Measurements from ENCODE around the gene CD38.
"Not testable (repeated sequence)": the region's sequence is repeated elsewhere in the genome, so short reads cannot be mapped to it uniquely, and the experiment has no call there.

The CD38 gene

DNA sequence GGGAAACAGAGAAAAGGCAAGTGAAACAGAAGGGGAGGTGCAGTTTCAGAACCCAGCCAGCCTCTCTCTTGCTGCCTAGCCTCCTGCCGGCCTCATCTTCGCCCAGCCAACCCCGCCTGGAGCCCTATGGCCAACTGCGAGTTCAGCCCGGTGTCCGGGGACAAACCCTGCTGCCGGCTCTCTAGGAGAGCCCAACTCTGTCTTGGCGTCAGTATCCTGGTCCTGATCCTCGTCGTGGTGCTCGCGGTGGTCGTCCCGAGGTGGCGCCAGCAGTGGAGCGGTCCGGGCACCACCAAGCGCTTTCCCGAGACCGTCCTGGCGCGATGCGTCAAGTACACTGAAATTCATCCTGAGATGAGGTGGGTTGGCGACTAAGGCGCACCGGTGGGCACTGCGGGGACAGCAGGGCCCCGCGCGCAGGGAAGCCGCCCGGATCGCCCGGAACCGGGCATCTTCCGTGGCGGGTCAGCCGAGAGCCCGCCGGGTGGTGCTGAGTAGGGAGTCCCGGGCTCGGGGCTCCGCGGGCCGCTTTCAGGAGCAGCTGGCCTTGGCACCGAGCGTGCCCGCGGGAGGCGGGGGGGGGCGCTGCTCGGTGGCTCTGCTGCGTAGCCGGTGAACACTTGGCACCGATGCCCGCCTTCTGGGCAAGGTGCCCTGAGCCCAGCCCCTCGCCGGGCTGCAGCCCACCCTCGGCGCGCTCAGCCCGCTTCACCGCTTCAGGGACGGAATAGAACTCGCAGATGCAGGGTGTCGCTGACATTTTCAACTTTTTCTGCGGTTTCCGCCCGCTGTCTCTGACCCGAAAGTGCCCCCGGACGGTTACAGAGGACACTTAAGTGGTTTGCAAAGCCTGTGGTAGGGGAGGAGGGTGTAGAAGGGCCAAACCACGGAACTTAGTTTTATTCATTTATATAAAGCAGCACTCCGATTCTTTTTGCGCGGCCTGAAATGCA, at the start of gene CD38:
TSS of gene CD38 (plus strand) at position 40 of the 953 bp plus-strand sequence. CDS start at position 127, 87 bp downstream.
- peak; percentile 60 for DNase-seq

DNA sequence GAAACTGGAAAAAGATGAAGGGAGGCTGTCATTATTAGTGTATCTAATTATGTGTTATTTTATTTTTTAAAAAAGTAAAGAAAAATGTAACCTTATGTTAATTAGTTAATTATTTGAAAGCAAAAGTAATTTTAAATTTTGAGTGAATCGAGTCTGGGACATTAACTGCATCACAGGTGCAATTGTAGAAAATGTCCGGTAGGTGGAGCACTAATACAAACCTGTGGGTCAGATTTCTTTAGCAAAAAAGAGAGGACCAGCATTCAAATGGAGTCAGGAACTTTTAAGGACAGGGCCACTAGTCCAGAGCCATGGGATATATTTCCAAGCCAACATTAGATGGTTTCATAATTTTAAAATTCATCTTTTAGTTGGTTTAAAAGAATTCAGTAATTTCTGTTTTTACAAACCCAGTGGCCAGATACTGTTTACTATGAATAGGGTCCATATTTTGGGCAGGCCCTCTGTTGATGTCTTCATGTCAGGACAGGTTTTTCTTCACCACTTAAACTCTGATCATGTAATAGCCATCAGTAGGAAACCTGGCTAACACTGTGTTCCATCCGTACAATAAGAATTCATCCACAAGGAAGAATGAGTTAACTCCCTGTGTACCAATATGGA, 48.1 kb upstream of the CD38 start:
- no peak for DNase-seq

DNA sequence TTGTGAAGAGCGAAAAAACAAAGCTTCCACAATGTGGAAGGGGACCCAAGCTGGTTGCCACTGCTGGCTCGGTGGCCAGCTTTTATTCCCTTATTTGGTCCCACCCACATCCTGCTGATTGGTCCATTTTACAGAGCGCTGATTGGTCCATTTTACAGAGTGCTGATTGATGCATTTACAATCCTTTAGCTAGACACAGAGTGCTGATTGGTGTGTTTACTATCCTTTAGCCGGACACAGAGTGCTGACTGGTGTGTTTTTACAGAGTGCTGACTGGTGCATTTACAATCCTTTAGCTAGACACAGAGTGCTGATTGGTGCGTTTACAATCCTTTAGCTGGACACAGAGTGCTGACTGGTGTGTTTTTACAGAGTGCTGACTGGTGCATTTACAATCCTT, 45.1 kb upstream of the CD38 start:
- not testable (repeated sequence) for DNase-seq

DNA sequence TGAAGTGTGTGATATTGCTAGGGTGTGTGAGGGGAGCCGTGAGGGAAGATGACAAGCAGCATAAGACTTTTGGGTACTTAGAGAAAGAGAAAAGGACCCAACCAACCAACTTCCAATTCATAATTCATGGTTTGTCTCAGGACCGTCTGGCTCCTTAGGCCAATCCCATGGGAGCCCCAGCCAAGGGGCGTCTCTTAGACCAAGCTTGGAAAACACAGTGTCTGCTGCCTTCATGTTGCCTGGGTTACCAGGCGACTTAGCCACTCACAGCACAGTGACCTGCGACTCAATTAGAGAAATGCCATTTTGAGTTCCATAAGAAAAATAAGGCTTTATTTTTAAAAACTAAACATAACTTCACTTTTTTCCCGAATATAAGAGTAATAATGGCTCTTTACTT, 42.6 kb upstream of the CD38 start:
- no peak for DNase-seq

DNA sequence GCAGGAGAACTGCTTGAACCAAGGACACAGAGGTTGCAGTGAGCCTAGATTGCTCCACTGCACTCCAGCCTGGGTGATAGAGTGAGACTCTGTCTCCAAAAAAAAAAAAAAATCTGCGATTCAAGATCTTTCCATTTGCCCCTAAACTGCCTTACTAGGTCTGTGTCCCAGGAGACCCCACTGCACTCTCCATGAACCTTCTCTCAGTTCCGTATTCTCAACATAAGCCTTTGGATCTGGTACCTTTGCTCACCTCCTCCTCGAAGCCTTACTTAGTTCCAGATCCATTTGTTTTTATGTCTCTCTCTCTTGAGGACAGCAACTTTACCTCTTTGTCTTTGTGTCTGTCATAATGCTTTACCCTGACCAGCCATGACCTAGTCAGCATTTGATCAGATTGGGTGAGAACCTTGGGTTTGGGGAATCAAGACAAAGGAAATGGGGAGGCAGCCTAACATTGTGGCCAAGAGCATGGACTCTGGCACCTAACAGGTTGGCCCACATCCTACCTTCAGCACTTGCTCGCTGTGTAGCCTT, 41.5 kb upstream of the CD38 start:
- DNase-seq: no peak

DNA sequence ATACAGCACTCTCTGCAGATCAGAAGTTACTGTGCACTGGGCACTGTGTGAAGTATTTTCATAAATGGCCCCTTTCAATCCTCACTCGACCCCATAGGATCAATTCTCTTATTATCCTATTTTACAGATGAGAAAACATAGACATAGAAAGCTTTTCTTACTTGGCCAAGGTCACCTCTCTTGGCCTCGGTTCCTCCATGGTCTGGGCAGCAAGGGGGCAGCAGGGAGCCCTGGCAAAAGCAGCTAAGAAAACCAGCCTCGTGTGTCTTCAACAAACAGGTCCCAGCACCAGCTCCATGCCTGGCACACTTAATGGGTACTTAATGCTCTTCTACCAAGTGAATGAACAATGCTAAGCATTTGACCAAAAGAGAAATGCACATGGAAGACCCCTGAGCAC, 40.9 kb upstream of the CD38 start:
- DNase-seq: no peak

DNA sequence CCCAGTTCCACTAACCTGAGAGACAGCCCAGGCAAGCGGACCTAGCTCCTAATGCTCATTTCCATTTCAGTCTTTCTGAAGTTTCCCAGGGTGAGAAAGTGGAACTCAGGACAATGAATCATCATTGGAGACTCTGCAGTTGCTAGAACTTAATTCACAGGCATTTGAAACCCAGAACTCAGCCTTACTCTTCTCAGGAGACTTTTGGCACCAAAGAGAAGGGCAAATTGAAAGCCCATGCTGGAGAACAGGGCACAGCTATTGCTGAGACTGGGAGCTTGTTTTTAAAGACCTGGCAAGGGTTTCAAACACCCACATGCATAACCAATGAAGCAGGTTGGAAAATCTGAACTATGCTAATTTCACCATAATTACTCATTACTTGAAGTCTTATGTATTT, 39.3 kb upstream of the CD38 start:
- no peak for DNase-seq

DNA sequence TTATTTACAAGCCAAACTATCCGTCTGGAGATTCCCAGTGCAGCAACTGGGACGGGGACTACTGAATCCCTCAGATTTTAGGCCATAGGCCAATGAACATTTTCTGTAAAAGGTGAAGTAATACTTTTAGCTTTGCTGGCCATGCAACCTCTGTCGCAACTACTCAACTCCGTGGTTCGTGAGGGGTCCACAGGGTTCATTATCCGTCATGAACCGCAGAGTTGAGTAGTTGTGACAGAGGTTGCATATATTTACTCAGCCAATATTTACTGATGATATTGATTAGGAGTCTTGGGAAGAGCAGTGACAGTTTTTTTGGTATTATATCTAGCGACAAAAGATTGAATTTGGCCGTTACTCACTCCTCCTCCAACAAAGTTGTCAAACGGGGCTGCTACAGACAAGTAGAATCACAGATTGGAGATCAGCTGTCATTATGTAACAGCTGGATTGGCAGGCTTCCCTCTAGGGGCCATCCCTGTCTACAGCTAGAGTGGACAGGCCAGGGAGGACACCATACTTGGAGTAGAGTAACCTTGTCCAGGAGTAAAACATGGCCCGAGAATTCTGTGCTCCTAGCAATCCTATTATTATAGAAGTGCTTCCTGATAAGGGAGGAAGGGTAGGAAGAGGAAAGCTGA, 37.2 kb upstream of the CD38 start:
- no peak for DNase-seq

DNA sequence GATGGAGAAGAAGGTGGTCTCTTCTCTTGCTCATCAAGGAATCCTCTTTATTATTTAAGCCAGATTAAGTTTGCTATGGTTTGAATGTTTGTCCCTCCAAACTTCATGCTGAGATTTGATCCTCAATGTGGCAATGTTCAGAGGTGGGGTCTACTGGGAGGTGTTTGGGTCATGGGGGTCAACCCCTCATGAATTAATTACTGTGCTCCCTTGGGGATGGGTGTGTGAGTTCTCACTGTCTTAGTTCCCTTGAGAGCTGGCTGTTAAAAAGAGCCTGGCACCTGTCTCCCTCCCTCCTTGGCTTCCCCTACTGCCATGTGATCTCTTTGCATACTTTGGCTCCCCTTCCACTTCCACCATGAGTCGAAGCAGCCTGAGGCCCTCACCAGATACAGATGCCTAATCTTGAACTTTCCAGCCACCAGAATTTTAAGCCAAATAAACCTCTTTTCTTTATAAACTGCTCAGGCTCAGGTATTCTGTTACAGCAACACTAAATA, 36.0 kb upstream of the CD38 start:
- no peak for DNase-seq

DNA sequence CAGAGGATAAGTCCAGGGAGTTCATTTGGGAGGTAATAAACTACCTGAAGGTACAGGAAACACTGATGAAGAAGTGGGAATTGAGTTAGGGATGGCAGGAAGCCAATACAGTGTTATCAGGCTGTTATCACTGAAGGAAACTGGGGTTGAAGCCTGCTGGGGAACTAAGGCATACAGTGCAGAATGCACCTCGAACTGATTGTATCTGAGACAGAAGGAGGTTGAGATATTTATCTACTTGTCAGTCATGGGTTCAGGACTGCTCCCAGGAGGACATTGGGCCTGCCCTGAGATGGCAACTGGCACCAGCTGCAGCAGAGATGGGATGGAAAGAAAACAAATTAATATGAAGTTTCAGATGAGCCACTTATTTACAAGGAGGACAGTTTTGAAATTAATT, 35.5 kb upstream of the CD38 start:
- DNase-seq: no peak

DNA sequence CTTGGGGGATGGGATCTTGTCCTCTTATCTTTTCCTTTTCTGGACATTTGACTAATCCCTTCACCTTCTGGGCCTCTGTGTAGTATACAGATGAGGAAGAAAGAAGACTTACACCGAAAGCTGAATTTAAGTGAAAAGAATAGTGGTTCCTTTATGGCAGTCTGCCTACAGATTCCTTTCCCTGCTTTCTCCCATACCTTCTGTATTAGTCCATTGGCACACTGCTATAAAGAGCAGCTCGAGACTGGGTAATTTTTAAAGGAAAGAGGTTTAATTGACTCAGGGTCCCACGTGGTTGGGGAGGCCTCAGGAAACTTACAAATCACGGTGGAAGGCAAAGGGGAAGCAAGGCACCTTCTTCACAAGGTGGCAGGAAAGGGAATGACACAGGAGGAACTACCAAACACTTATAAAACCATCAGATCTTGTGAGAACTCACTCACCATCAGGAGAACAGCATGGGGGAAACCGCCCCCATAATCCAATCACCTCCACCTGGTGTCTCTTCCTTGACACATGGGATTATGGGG, 34.0 kb upstream of the CD38 start:
- DNase-seq: no peak

DNA sequence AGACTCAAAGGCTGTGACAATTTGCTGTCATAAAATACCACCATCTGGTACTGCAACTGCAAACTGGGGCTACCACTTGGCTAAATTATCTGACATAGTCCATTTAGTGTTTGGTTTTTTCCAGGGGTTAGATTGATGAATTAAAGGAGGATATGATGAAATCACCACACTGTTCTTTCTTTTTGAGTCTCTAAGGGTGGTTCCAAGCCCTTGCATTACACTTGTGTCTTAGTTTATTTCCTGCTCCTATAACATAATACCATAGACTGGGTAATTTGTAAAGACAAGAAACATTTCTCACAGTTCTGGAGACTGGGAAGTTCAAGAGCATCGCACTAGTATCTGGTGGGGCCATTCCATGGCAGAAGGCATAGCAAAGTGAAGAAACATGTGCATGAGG, 32.0 kb upstream of the CD38 start:
- DNase-seq: no peak

DNA sequence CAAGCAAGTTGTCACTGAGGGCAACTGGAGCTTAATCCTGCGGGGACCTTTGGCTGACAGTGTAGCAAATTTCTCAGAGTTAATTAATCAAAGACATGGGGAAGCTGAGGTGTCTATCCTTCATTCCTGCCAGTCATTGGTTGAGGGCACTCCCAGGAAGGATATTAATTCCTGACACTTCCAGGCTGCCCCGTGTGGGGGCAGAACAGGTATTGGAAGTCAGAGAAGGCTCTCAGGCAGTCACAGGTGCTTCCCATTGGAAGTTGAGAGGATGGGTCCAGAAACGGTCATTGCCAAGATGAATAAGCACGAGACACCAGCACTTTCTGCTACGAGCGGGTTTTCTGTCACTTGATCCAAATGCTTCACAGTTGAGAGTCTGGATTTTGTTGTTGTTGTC, 29.1 kb upstream of the CD38 start:
- DNase-seq: no peak

DNA sequence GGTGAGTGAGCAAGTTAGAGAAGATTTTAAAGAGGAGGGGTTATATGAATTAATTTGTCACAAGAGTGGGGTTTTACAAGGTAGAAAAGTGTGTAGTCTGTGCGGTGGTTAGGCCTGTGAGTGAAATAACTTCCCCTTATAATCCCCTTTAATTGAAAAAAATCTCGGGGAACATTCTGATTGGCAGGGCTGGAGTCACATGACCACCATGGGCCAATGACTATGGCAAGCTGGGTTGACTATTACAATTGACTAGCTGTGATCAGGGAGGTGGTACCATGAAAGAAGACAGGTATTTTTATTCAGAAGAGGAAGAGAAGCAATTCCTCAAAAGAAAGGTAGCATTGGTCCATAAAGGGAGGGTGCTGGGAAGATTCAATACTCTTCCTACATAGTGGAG, 27.0 kb upstream of the CD38 start:
- no peak for DNase-seq

DNA sequence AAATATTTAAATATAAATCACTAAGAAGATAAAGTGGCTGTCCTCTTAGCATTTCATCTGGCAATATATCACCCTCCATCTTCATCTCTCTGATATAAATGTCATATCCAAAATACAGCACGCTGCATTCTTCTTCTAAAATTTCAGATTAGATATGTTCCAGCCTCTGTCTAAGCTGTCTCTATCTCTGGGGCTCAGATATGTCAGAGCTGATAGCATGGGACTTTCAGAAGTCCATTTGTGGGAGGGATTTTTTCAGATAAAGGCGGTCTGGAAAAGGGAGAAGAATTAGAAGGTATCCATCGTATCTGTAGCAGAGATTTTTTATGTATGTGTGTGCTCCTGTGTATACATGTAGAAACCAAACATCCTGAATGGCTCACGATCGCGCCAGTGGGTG, 25.0 kb upstream of the CD38 start:
- DNase-seq: no peak

DNA sequence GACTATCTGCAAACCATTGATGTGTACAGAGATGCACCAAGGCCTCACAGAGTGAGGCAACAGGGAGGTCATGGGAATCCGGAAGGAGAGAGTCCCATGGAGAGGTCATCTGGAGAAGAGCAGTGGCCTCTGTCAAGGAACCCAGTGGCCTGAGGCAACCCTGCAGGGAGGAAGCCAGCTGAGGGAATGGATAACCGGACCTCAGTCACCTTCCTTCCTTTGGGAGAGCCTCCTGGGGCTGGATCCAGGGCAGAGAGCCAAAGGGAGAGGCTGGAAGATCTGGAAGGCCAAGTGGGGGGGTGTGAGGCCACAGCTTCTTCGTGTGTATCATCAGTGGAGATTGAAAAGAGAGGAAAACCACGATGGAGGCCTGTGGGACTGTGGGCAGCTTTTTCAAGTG, 24.3 kb upstream of the CD38 start:
- no peak for DNase-seq

DNA sequence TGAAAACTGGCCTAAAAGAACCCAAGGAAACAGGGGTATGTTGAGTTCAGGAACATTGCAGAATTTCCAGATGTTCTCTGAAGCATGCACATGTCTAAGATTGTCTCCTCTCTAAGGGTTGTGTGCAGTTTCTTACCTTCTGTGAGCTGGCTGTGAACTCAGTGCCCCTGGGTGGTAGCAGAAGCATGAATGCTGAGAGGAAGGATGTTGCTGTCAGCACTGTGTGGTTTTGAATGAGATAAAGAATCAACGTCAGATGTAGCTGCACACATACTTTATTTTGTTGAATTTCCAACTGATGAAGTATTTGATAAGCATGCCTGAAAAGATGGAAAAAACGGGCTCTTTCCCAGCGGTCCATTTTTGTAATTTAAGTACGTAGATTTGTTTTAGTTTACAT, 23.8 kb upstream of the CD38 start:
- DNase-seq: no peak

DNA sequence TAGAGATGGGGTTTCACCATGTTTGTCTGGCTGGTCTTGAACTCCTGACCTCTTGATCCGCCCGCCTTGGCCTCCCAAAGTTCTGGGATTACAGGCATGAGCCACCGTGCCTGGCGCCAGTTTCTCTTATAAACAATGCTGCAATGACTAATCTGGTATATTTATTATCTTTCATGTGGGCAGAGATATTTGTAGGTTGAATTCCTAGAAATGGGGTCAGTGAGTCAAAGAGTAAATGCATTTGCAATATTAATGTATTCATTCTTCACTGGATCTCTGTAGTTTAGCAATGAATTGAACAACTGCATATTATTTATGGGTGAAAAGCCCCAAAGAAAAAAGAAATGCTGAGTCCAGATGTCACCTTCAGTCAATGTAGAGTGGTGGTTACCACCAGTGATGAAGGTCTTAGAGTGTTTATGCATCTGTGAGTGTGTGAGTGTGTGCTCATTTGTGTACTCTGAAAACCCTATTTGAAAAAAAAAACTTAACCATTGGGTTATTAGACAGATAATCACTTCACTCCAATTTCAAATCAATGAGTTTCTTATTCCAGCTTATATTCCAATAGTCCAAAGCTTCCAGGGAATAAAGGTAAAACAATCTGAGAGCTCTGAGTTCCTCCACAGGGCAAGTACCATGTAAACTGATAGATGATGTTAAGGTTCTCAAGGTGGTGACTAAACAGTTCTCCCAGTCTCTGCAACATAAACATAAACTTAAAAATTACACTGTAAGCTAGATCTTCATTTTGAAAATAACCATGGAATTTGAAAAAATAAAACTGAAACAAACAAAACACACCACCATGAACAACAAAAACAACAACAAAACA, 22.6 kb upstream of the CD38 start:
- DNase-seq: no peak

DNA sequence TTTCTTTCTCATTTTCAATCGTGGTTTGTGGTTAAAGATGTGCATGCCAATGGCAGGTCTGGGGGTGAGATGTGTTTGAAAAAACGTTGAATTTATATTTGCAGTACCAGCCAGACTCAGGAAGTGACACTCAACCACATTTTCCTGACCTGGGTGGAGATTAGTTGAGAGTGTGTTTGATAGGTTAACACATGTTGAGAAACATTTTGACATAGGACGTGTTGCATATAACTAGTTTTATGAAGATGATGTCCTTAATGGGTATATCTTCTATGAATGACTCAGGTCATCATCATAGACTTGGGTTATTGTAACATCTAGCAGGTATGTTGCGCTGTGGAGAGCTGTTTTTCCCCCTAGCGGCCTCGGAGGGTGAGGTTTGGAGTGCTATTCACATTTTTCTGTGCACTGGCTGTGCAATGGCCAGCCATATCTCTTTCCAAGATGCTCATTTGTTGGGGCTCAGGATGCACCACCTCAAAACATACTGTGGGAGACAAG, 21.7 kb upstream of the CD38 start:
- DNase-seq: peak; percentile 61

DNA sequence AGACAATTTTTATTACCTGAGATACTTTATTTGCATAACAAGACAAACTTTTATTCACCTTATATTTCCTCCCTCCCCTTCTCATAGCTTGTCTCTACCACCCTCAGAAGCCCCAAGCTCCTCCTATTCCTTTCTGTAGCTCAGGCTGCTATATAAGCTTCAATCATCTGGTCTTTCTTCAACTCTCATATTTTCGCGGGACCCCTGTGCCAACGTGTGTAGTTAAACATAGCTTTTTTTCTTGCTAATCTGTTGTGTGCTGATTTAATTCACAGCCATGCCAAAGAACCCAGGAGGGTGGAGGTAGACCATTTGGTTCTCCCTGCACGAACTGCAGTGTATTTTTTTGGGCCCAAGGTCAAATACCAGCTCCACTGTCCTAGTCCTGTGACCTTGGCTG, 21.1 kb upstream of the CD38 start:
- no peak for DNase-seq

DNA sequence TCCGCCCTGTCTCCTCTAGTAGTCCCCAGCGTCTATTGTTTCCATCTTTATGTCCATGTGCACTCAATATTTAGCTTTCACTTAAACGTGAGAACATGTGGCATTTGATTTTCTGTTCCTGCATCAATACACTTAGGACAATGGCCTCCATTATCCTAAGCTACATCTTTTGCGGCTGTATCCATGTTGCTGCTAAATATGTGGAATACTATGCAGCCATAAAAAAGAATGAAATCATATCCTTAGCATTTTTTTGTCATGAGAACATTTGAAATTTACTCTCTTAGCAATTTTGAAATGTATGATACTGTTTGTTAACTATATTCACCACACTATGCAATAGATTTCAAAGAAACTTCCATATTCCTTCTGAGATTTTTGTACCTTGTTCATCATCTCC, 19.8 kb upstream of the CD38 start:
- DNase-seq: no peak

DNA sequence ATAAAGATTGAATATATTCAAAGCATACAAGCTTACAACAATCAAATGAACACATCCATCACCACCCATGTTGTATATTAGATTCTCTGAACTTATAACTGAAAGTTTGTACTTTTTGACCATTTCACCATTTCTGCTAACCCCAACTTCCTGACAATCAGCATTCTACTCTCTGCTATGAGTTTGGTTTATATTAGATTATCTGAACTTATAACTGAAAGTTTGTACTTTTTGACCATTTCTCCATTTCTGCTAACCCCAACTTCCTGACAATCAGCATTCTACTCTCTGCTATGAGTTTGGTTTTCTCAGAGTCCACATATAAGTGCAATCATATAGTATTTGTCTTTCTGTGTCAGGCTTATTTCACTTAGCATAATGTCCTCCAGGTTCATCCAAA, 15.7 kb upstream of the CD38 start:
- DNase-seq: not testable (repeated sequence)
